Left ventricle myocardium inferior (tissue), 1 donor: ENCODE results near the gene ANTXR1. TPM values are rescaled to one million over a fixed set of nuclear protein-coding genes. Genes with fewer than 3 reads are reported as not detected.

Experiments used
- DNase-seq: peaks from one replicate; pipeline ENCODE4 v3.0.0-alpha.2; 2020
- H3K27ac ChIP-seq: fragments of 200-600 bp; replicated peaks from 2 replicates; pipeline ENCODE4 v1.8.0; 2021
- H3K27me3 ChIP-seq: fragments of 200-600 bp; 2 replicates; pipeline ENCODE4 v1.8.0; 2021; ENCODE audit warnings: low read depth
- H3K36me3 ChIP-seq: fragments of 200-600 bp; 2 replicates; pipeline ENCODE4 v1.8.0; 2021
- H3K4me1 ChIP-seq: fragments of 200-600 bp; 2 replicates; pipeline ENCODE4 v1.8.0; 2021
- H3K4me3 ChIP-seq: fragments of 200-600 bp; 2 replicates; pipeline ENCODE4 v1.8.0; 2021; ENCODE audit warnings: mild to moderate bottlenecking, moderate library complexity
- H3K9me3 ChIP-seq: fragments of 200-600 bp; replicated peaks from 2 replicates; pipeline ENCODE4 v1.8.0; 2021
- intact Hi-C: fragments of 100-400 bp; cut with micrococcal nuclease; formaldehyde crosslinking; loops from one replicate; pipeline ENCODE4 v1.11.0; 2022
- total RNA-seq: library from RNA; stranded (reverse); fragmentation: NEBNext Ultra II Directional; extraction: Animal tissue kit (Norgen Biotek cat#: 25700); gene quantifications from one replicate; pipeline ENCODE4 v1.2.1, GENCODE V29; 2021
- TF ChIP-seq, protein P1 (sequence below): fragments of 200-600 bp; IDR thresholded peaks from 2 replicates; pipeline ENCODE4 v1.8.0; 2021; ENCODE audit warnings: antibody characterized with exemption, mild to moderate bottlenecking, borderline replicate concordance
- donor health status: DM: no; HTN: yes; CAD: no; lungs with severe emphysema.

ANTXR1 gene
- total RNA-seq, 1 donor from 2014 or later = 23.3 TPM

DNA sequence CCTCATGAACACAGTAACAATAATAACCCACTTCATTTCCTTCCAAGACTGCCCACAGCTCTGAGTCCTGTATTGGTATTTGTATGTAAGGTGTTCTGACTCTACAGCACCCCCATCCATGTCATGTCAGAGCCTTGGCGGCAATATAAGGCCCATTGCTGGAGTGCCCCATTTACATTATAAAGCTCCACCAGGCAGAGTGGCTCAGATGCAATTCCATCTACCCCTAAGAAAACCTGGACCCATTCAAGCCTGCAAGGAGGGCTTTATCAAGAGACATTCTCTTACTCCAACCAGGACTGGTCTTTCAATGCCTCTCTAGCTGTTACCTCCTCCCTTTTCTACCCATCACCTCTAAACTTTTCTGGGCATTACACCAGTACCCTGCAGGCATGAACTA is 101.6 kb downstream of the ANTXR1 start:
- Histone ChIP-seq H3K4me1 (peaks cover 15% of the 10 kb centered on the region), H3K27ac (no peak overlapping the region), H3K4me3 (no peak overlapping the region), H3K9me3 (no peaks in the 10 kb centered on the region), H3K36me3 (no peaks in the 10 kb centered on the region), H3K27me3 (no peaks in the 10 kb centered on the region)
- DNase-seq = no peak
- intact Hi-C loops = no loop called here
- TF ChIP-seq, protein P1, sequence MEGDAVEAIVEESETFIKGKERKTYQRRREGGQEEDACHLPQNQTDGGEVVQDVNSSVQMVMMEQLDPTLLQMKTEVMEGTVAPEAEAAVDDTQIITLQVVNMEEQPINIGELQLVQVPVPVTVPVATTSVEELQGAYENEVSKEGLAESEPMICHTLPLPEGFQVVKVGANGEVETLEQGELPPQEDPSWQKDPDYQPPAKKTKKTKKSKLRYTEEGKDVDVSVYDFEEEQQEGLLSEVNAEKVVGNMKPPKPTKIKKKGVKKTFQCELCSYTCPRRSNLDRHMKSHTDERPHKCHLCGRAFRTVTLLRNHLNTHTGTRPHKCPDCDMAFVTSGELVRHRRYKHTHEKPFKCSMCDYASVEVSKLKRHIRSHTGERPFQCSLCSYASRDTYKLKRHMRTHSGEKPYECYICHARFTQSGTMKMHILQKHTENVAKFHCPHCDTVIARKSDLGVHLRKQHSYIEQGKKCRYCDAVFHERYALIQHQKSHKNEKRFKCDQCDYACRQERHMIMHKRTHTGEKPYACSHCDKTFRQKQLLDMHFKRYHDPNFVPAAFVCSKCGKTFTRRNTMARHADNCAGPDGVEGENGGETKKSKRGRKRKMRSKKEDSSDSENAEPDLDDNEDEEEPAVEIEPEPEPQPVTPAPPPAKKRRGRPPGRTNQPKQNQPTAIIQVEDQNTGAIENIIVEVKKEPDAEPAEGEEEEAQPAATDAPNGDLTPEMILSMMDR = no peak

DNA sequence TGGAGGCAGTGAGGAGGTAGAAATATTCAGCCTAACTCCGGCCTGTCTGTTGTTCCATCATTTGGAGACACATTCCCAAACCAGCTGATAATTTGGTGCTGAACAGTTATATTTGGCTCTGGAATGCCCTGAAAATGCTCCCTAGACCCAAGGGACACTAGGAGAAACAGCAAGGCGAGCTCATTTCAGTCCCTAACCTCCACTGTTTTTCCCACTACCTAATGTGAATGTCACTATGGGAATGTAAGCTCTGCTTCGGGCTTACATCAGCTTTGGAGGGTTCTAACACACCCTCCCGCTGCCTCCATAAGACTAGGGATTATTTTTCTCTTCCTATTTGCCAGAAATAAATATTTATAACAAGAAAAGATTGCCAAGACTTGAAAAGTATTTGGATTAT is 103.5 kb downstream of the ANTXR1 start:
- intact Hi-C loops = no loop called here
- Histone ChIP-seq H3K9me3 (no peaks in the 10 kb centered on the region), H3K4me1 (peaks cover 15% of the 10 kb centered on the region), H3K36me3 (no peaks in the 10 kb centered on the region), H3K27me3 (no peaks in the 10 kb centered on the region), H3K27ac (peak overlapping the region; percentile 64), H3K4me3 (no peak overlapping the region)
- no peak for DNase-seq
- TF ChIP-seq, protein P1 = no peak

DNA sequence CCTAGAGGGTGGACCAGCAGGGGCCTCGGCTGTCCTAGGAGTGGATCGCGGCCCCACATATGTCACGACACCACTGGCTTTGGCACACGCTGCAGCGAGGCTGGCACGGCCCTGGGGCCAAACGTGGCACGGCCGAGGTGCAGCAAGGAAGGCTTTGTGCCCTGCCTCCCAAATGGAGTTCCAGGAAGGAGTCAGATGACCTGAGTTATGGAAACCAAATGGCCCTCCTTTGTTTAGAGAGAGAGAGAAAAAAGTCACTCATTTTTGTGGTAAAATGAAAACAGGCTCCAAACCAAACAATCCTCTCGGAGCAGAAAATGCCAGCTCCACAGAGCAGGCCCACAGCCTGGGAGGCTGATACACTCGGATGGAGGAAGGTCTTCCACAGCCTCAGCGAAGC is 105.6 kb downstream of the ANTXR1 start:
- H3K9me3 ChIP-seq = no peaks in the 10 kb centered on the region
- peaks cover 31% of the 10 kb centered on the region for H3K4me1 ChIP-seq
- H3K27ac ChIP-seq = no peak overlapping the region
- TF ChIP-seq, protein P1 = no peak
- H3K27me3 ChIP-seq = no peaks in the 10 kb centered on the region
- DNase-seq = no peak
- intact Hi-C loops = no loop called here
- H3K36me3 ChIP-seq = no peaks in the 10 kb centered on the region
- H3K4me3 ChIP-seq = no peak overlapping the region

DNA sequence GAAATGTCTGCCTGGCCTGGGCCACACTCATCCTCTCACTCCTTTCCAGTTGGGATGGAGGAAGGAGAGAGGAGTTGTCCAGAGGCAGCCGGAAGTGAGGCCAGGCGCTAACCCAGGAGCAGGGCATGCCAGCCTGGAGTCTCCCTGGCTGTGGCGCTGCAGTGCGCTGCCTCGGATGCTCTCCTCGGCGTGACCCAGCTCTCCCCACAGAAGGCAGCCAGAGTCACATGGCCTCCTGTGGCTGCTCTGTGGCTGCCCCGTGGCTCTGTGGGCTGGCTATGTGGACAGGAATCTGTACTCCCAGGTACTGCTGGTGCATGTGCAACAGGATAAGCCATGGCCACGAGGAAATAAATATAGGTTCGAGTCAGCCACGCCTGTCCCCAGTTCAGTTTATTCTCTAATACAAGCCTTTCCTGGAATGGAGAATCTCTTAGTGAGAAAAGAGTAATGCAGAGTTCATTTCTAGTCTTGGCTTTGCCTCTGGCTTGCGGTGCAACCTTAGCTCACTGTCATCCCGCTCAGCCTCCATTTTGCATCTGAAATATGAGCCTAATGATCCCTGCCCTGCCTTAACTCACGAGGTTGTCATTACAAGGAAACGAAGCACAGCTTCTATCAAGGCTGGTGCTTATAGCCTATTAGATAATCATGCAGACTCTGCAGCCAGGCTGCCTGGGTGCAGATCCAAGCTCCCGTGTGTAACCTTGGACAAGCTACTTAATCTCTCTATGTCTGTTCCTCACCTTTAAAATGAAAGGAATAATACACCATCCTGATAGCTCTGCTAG is 106.3 kb downstream of the ANTXR1 start:
- H3K27me3 ChIP-seq = no peaks in the 10 kb centered on the region
- H3K9me3 ChIP-seq = no peaks in the 10 kb centered on the region
- peaks cover 3% of the 10 kb centered on the region for H3K36me3 ChIP-seq
- TF ChIP-seq, protein P1 = no peak
- peaks cover 38% of the 10 kb centered on the region for H3K4me1 ChIP-seq
- H3K27ac ChIP-seq = no peak overlapping the region
- no peak overlapping the region for H3K4me3 ChIP-seq
- intact Hi-C loops = no loop called here
- DNase-seq = no peak

DNA sequence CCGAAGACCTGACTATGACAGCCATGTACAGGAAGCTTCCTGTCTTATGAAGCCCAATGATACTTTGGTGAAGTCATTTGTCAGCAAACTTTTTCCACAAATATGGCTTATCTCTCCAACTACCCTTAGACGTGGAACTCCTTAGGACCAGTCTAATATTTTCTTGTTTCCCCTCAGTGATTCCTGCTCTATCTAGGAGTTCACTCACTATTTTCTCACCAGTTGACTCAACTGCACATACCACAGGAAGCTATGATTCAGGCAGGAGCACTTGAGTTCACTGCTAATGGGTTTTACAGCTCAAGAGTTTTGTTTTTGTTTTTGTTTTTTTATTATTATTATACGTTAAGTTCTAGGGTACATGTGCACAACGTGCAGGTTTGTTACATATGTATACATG is 109.3 kb downstream of the ANTXR1 start:
- Histone ChIP-seq H3K27ac (no peak overlapping the region), H3K9me3 (no peaks in the 10 kb centered on the region)
- TF ChIP-seq, protein P1 = no peak

More for the DNA sequence above, 109.3 kb downstream of the ANTXR1 start:
- peaks cover 29% of the 10 kb centered on the region for H3K4me1 ChIP-seq
- no peaks in the 10 kb centered on the region for H3K27me3 ChIP-seq
- no peak overlapping the region for H3K4me3 ChIP-seq
- intact Hi-C loops = no loop called here
- DNase-seq = no peak
- H3K36me3 ChIP-seq = peaks cover 3% of the 10 kb centered on the region
